ENCODE results near the gene TCTN1. TPM values are rescaled to one million over a fixed set of nuclear protein-coding genes. Genes with fewer than 3 reads are reported as not detected.

The TCTN1 gene
- total RNA-seq, 1 experiment from 2014 or later: 11.1 TPM

DNA sequence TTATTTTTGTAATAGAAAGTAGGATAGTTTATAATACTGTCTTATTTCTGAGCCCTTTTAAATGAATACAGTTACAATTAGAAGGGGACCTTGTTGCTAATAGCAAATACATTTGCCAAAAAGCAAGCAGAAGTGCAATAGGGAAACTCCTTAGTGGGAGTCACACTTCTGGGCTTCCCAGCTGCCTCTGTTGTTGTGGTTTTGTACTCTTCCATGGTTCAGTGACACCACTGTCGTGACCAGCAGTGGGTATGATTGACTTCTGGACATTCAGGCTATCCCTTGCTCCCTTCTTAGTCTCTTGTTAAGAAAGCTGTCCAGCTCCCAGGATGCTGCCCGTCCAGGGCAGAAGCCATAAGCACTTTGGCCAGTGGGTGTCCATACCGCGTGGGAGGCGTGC is 22.6 kb downstream of the TCTN1 start:
- H2BK12ac ChIP-seq (ENCODE audit: insufficient read length, low read depth, low read length): no peak overlapping the region
- no peak overlapping the region for H3K4me2 ChIP-seq (ENCODE audit: insufficient read depth, insufficient read length, low read length)
- H3K9me3 Mint-ChIP-seq: no peaks in the 10 kb centered on the region
- no peaks in the 10 kb centered on the region for H3K36me3 Mint-ChIP-seq (ENCODE audit: insufficient read depth in 1 of 3, low read depth in 3 of 3)
- no peak overlapping the region for H4K5ac ChIP-seq (ENCODE audit: insufficient read length, low read depth, low read length)
- H3K27me3 Mint-ChIP-seq (ENCODE audit: low read depth): no peaks in the 10 kb centered on the region; the same call in 1 of the 2 replicates
- H2BK15ac ChIP-seq (ENCODE audit: low read depth, low read length): no peak overlapping the region
- H3K23ac ChIP-seq (ENCODE audit: insufficient read length, low read depth, low read length): no peak overlapping the region
- H3K14ac ChIP-seq (ENCODE audit: insufficient read depth, low read length): no peak overlapping the region
- no peak overlapping the region for H2BK120ac ChIP-seq (ENCODE audit: low read depth, low read length, poor library complexity, severe bottlenecking)
- H3K27ac Mint-ChIP-seq: no peak overlapping the region
- H3K79me1 ChIP-seq (ENCODE audit: insufficient read depth, low read depth, low read length, poor library complexity, severe bottlenecking): no peaks in the 10 kb centered on the region
- H2AFZ ChIP-seq (ENCODE audit: low read length): no peak overlapping the region
- no peaks in the 10 kb centered on the region for H4K20me1 ChIP-seq (ENCODE audit: control insufficient read depth, insufficient read depth, insufficient read length)
- no peak overlapping the region for H3K18ac ChIP-seq (ENCODE audit: insufficient read length, low read depth, low read length)
- H4K91ac ChIP-seq (ENCODE audit: insufficient read length, low read depth, low read length): no peak overlapping the region
- no peak for DNase-seq
- no peak overlapping the region for H3T11ph ChIP-seq (ENCODE audit: low read length)
- no peaks in the 10 kb centered on the region for H3K9me3 ChIP-seq (ENCODE audit: control insufficient read depth, low read depth, low read length)
- no CpG with 5 or more reads among the region's 5 CpGs for WGBS (ENCODE audit: extremely low coverage, insufficient read length, low lambda C conversion rate)
- no peak overlapping the region for H3K27ac ChIP-seq (ENCODE audit: insufficient read length, low read depth, low read length)
- H2BK5ac ChIP-seq (ENCODE audit: insufficient read length, low read length): no peak overlapping the region
- H2AK5ac ChIP-seq (ENCODE audit: insufficient read length, low read length): no peak overlapping the region
- peaks cover 5 to 12% of the 10 kb centered on the region in 2 experiments for H3K4me1 Mint-ChIP-seq
- no peak overlapping the region for H3K9ac ChIP-seq (ENCODE audit: extremely low read depth, insufficient read length, low read length)
- H3K56ac ChIP-seq (ENCODE audit: insufficient read length, low read depth, low read length): no peak overlapping the region
- H2BK20ac ChIP-seq (ENCODE audit: low read depth, low read length, poor library complexity, severe bottlenecking): no peak overlapping the region
- H3K4ac ChIP-seq (ENCODE audit: low read depth, low read length): no peak overlapping the region
- H3K23me2 ChIP-seq (ENCODE audit: insufficient read length, low read depth, low read length, poor library complexity, severe bottlenecking): no peaks in the 10 kb centered on the region
- no peaks in the 10 kb centered on the region for H3K79me2 ChIP-seq (ENCODE audit: insufficient read depth, low read length)
- no peak overlapping the region for H4K8ac ChIP-seq (replicated peaks; ENCODE audit: insufficient read length, low read depth, low read length)
- no peak overlapping the region for H3K4me3 Mint-ChIP-seq
- TF ChIP-seq, protein P1, sequence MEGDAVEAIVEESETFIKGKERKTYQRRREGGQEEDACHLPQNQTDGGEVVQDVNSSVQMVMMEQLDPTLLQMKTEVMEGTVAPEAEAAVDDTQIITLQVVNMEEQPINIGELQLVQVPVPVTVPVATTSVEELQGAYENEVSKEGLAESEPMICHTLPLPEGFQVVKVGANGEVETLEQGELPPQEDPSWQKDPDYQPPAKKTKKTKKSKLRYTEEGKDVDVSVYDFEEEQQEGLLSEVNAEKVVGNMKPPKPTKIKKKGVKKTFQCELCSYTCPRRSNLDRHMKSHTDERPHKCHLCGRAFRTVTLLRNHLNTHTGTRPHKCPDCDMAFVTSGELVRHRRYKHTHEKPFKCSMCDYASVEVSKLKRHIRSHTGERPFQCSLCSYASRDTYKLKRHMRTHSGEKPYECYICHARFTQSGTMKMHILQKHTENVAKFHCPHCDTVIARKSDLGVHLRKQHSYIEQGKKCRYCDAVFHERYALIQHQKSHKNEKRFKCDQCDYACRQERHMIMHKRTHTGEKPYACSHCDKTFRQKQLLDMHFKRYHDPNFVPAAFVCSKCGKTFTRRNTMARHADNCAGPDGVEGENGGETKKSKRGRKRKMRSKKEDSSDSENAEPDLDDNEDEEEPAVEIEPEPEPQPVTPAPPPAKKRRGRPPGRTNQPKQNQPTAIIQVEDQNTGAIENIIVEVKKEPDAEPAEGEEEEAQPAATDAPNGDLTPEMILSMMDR (conservative IDR thresholded peaks at IDR 0.05): no peak
- H3K27me3 ChIP-seq (ENCODE audit: insufficient read depth, low read length): no peaks in the 10 kb centered on the region
- H3K4me1 ChIP-seq (ENCODE audit: insufficient read depth, low read length): no peaks in the 10 kb centered on the region

Data from H9 (cell line).